GM13976 (cell line): ENCODE data around the gene MORN1.

Experiments used
- DNase-seq: peaks from one replicate; pipeline ENCODE4 v3.0.0; 2012; ENCODE audit warnings: low spot score
- in situ Hi-C: fragments of 300-500 bp; cut with MboI; formaldehyde crosslinking; loops from one replicate; pipeline ENCODE4 v1.12.0; 2022; ENCODE audit warnings: low sequenced_read_pairs, mixed read lengths, inconsistent platforms; ENCODE audit not compliant: unreplicated experiment
- TF ChIP-seq, protein P1 (sequence below): IDR thresholded peaks from 2 replicates; pipeline ENCODE4 v1.5.1; 2012; ENCODE audit warnings: borderline replicate concordance, mild to moderate bottlenecking; ENCODE audit not compliant: insufficient read depth; ENCODE audit errors: extremely low read depth, missing control alignments, control extremely low read depth

The MORN1 gene

DNA sequence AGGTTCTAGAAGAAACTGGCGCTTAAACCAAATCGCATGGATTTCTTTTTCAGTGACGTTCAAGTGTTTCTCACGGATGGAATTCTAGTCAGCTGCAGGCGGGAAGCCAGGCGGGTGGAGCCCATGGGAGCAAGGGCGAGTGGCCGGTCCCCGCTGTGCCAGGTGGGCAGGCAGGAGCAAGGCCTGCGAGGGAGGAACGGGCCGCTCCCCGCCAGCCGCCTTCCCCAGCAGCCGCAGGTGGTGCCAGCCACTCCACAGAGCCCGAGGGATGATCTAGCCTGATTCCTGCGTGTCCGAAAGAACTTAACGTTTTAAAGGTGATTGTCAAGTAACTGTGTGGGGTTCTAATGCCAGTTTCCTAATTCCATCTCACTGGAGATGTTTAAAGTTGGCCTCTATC is 11.9 kb upstream of the MORN1 start:
- in situ Hi-C loops, result loop anchor here (25.0 kb wide), 1 partner anchor 134 kb away; the partner anchor contains the start of genes HES5 and PANK4
- TF ChIP-seq, protein P1, sequence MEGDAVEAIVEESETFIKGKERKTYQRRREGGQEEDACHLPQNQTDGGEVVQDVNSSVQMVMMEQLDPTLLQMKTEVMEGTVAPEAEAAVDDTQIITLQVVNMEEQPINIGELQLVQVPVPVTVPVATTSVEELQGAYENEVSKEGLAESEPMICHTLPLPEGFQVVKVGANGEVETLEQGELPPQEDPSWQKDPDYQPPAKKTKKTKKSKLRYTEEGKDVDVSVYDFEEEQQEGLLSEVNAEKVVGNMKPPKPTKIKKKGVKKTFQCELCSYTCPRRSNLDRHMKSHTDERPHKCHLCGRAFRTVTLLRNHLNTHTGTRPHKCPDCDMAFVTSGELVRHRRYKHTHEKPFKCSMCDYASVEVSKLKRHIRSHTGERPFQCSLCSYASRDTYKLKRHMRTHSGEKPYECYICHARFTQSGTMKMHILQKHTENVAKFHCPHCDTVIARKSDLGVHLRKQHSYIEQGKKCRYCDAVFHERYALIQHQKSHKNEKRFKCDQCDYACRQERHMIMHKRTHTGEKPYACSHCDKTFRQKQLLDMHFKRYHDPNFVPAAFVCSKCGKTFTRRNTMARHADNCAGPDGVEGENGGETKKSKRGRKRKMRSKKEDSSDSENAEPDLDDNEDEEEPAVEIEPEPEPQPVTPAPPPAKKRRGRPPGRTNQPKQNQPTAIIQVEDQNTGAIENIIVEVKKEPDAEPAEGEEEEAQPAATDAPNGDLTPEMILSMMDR, result no peak
- no peak for DNase-seq

DNA sequence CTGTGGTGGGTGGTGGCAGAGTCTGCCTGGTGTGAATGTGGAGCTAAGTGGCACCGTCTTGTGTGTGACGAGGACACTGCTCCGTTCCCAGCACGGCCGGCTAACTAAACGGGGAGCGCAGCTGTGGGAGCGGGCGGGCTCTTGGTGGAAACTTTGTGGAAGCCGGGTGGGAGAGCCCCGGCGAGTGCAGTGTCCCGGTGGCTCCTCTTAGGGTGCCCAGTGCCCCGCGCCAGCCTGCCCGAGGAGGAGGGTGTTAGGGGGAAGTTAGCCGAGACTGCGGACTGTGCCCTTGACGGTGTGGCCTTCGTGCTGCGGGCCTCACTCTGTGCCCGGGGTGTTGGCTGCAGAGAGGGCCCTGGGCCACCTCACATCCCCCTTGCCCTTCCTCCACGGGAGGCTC is 11.1 kb upstream of the MORN1 start:
- DNase-seq, result no peak
- TF ChIP-seq, protein P1, result no peak
- in situ Hi-C loops, result loop anchor here (25.0 kb wide), 1 partner anchor 135 kb away; the partner anchor contains the start of genes HES5 and PANK4

DNA sequence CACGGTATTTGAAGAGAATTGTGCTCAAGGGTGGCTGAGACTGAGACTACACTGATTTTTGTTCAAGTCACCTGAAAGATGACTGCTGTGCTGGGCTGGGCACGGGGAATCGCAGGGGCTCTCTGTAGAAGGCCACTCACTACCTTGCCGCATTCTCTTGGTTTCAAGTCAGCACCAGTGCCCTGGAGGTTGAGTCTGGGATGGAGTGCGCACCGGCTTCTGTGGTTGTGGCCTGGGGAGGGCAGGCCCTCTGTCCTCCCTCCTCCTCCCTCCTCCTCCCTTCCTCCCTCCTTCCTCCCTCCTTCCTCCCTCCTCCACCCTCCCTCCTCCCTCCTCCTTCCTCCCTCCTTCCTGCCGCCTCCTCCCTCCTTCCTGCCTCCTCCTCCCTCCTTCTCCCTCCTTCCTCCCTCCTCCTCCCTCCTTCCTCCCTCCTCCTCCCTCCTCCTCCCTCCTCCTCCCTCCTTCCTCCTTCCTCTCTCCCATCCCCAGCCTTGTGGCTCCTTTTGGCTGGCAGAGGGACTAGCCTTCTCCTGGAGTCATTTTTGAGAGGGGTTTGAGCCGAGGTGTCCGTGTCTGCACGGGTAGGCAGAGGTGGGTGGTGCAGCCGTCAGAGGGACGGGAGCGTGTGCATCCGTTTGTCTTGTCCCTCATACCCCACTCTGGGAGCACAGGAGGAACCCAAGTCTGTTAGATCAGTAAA is 9.7 kb upstream of the MORN1 start:
- DNase-seq, result no peak
- in situ Hi-C loops, result loop anchor here (25.0 kb wide), 1 partner anchor 136 kb away; the partner anchor contains the start of genes HES5 and PANK4
- TF ChIP-seq, protein P1, result no peak

DNA sequence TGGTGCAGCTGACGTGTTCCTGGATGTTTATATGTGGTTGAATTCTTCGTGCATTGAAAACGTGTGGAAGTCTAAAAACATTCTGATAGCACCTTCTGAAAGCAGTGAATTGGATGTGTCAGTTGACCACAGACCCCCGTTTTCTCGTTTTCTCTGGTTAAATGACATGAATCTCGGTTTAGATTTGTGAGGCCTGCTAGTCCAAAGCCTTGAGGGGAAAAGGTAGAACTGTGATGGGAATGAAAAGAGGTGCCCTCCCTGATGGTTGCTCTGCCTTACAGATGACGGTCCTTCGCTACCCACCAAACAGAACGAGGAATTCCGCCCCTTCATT is 9.2 kb upstream of the MORN1 start:
- TF ChIP-seq, protein P1, result no peak
- no peak for DNase-seq
- in situ Hi-C loops, result loop anchor here (25.0 kb wide), 1 partner anchor 137 kb away; the partner anchor contains the start of genes HES5 and PANK4

DNA sequence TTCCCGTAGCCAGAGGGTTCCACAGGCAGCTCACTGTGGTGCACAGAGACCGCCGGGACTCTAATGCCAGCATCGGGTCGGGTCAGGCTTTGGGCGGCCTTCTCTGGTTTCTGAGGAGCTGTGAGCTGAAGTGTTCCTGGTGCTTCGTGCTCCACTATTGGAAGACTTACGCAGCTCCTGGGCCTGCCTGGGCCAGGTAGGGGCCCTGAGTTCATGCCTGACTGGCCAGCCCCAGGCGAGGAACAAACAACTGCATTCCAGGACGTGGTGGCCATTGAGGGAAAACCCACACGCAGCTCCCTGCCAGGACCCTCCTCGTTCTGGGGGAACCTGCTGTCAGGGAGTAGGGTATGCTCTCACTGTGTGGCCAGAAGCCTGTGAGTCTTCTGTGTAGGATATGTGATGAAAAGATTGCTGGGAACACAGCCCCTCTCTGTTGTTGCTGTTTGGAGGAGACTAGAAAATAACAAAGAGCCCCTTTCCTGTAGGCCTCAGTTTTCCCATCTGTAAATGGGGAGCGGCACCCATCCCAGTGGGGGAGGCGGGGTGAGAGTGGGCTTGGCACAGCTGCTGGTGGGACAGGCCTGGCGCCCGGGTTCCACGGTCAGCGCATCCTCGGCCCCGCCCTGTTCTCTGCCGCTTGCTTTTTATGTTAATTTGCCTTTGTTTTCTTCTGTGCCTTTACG is 8.7 kb upstream of the MORN1 start:
- TF ChIP-seq, protein P1, result no peak
- no peak for DNase-seq
- in situ Hi-C loops, result loop anchor here (25.0 kb wide), 1 partner anchor 137 kb away; the partner anchor contains the start of genes HES5 and PANK4

DNA sequence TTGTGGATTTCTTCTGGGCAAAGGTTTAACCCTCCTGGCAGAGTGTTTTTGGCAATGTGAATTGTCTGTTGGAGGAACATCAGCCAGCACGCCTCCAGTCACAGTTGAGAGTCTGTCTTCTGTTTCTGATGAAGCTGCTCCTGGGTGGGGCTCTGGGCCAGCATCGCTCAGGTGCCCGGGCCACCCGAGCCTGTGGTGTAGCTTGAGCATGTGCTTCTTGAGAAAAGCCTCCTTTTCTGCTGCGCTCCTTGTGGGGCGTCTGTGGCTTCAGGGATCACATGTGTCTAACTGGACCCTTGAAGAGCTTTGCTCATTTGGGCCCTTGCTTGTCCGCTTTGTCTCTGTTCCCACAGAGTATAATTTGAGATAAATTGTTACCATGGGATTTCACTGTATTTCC is 7.5 kb upstream of the MORN1 start:
- TF ChIP-seq, protein P1, result no peak
- in situ Hi-C loops, result no loop called here

More for the DNA sequence above, 7.5 kb upstream of the MORN1 start:
- no peak for DNase-seq
